Erythroblast (primary cell): ENCODE measurements around the gene ELFN2.

Source experiments
- GATA1 ChIP-seq: IDR thresholded peaks from 2 replicates; pipeline ENCODE4 v1.6.1; 2011; ENCODE audit warnings: low read depth, mild to moderate bottlenecking, control low read depth, low read length, moderate library complexity
- POLR2A ChIP-seq: IDR thresholded peaks from 2 replicates; pipeline ENCODE4 v1.6.1; 2011; ENCODE audit warnings: mild to moderate bottlenecking, low read length

DNA sequence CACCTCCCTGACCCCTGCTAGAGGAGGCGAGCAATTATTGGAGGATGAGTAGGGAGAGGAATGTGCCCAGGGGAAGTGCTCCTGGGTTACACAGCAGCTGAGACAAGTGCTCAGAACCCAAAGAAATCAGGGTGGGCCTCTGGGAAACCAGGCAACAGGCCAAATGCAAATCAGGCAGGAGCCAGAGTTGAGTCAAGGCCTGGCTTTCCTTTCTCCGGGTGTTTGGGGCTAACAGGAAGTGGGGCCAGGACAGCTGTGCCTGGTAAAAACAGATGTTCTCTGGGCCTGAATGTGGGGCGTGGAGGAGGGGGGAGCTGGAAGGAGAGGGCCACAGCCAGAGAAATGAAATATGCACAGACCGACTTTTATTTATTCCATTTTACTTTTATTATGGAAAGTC lies 36.9 kb upstream of the ELFN2 start:
- TF ChIP-seq POLR2A (no peak), GATA1 (no peak)
